ENCODE results near the gene RNASEH2C. TPM values are rescaled to one million over a fixed set of nuclear protein-coding genes. Genes with fewer than 3 reads are reported as not detected.
"Not testable (repeated sequence)": the region's sequence is repeated elsewhere in the genome, so short reads cannot be mapped to it uniquely, and the experiment has no call there.

Gene RNASEH2C
- total RNA-seq, 1 donor from 2014 or later, result 54.2 TPM

GRCh38 chr11:65685981-65686380, 34.6 kb downstream of the RNASEH2C start:
- Mint-ChIP-seq H3K36me3 (ENCODE audit: unreplicated experiment) (no peaks in the 10 kb centered on the region), H3K27me3 (ENCODE audit: unreplicated experiment) (peaks cover 25% of the 10 kb centered on the region), H3K4me3 (ENCODE audit: unreplicated experiment) (no peak overlapping the region), H3K9me3 (ENCODE audit: unreplicated experiment) (no peaks in the 10 kb centered on the region), H3K27ac (ENCODE audit: unreplicated experiment) (no peak overlapping the region), H3K4me1 (ENCODE audit: unreplicated experiment) (no peaks in the 10 kb centered on the region)
- no peak for TF ChIP-seq CTCF (IDR thresholded peaks at IDR 0.05)
- DNase-seq (ENCODE audit: extremely low spot score, unreplicated experiment), result no peak

- H3K27ac Mint-ChIP-seq (ENCODE audit: unreplicated experiment); H3K36me3 Mint-ChIP-seq (ENCODE audit: unreplicated experiment); H3K9me3 Mint-ChIP-seq (ENCODE audit: unreplicated experiment); H3K4me1 Mint-ChIP-seq (ENCODE audit: unreplicated experiment); H3K4me3 Mint-ChIP-seq (ENCODE audit: unreplicated experiment); DNase-seq (ENCODE audit: extremely low spot score, unreplicated experiment): not testable (repeated sequence)
- H3K27me3 Mint-ChIP-seq (ENCODE audit: unreplicated experiment), result peaks cover 25% of the 10 kb centered on the region
Measured at GRCh38 chr11:65683480-65683879, 37.1 kb downstream of the RNASEH2C start.

DNA sequence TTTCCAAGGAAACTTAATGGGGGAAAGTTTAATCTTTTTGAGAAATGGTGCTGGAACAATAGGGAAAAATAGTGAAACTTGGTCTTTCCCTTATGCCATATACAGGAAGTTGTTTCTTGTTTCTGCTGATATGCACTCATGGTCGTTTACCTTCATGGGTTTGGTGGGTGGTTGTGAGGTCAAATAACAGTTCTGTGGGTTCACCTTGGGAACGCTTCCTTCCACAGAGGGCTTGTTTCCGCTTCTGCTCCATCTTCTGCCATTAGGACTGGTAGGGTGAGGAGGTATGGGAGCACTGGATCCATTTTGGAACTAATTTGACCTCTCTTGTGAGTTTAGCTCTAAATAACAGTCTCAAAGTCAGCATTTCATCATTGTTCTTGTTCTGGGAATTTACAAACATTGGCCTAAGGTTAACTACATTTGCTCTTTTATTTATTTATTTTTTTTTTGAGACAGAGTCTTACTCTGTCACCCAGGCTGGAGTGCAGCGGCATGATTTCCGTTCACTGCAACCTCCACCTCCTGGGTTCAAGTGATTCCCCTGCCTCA, 40.3 kb downstream of the RNASEH2C start:
- Mint-ChIP-seq H3K27me3 (ENCODE audit: unreplicated experiment) (peaks cover 19% of the 10 kb centered on the region), H3K4me3 (ENCODE audit: unreplicated experiment) (no peak overlapping the region), H3K4me1 (ENCODE audit: unreplicated experiment) (no peaks in the 10 kb centered on the region), H3K36me3 (ENCODE audit: unreplicated experiment) (no peaks in the 10 kb centered on the region), H3K9me3 (ENCODE audit: unreplicated experiment) (no peaks in the 10 kb centered on the region), H3K27ac (ENCODE audit: unreplicated experiment) (no peak overlapping the region)
- DNase-seq (ENCODE audit: extremely low spot score, unreplicated experiment), result no peak
- no peak for TF ChIP-seq CTCF (IDR thresholded peaks at IDR 0.05)

GRCh38 chr11:65672982-65673381, 47.6 kb downstream of the RNASEH2C start:
- DNase-seq (ENCODE audit: extremely low spot score, unreplicated experiment), result no peak
- H3K4me1 Mint-ChIP-seq (ENCODE audit: unreplicated experiment), result no peaks in the 10 kb centered on the region
- H3K4me3 Mint-ChIP-seq (ENCODE audit: unreplicated experiment), result no peak overlapping the region
- no peak for TF ChIP-seq CTCF (IDR thresholded peaks at IDR 0.05)
- no peak overlapping the region for H3K27ac Mint-ChIP-seq (ENCODE audit: unreplicated experiment)
- no peaks in the 10 kb centered on the region for H3K36me3 Mint-ChIP-seq (ENCODE audit: unreplicated experiment)
- peaks cover 3% of the 10 kb centered on the region for H3K27me3 Mint-ChIP-seq (ENCODE audit: unreplicated experiment)
- H3K9me3 Mint-ChIP-seq (ENCODE audit: unreplicated experiment), result no peaks in the 10 kb centered on the region

- no peak for DNase-seq (ENCODE audit: extremely low spot score, unreplicated experiment)
- Mint-ChIP-seq H3K9me3 (ENCODE audit: unreplicated experiment) (no peaks in the 10 kb centered on the region), H3K27ac (ENCODE audit: unreplicated experiment) (no peak overlapping the region), H3K4me1 (ENCODE audit: unreplicated experiment) (no peaks in the 10 kb centered on the region), H3K36me3 (ENCODE audit: unreplicated experiment) (no peaks in the 10 kb centered on the region), H3K4me3 (ENCODE audit: unreplicated experiment) (no peak overlapping the region), H3K27me3 (ENCODE audit: unreplicated experiment) (peaks cover 3% of the 10 kb centered on the region)
- TF ChIP-seq CTCF (IDR thresholded peaks at IDR 0.05), result no peak
Measured at GRCh38 chr11:65672180-65672860, 48.3 kb downstream of the RNASEH2C start.

Other genes starting within 250 kb of the RNASEH2C start
- 11,843 and 16,538 TPM in 2 replicates for gene MALAT1, start 221.8 kb downstream of the RNASEH2C start, total RNA-seq
- gene SCYL1, start 195.7 kb downstream of the RNASEH2C start, total RNA-seq, result 103 and 104 TPM in 2 replicates
- 219 and 256 TPM in 2 replicates for gene LTBP3, start 162.4 kb downstream of the RNASEH2C start, total RNA-seq
- gene ZNRD2, start 150.3 kb downstream of the RNASEH2C start, total RNA-seq, result 31.3 and 32.7 TPM in 2 replicates
- 84.2 and 92.1 TPM in 2 replicates for gene FAM89B, start 148.3 kb downstream of the RNASEH2C start, total RNA-seq
- gene EHBP1L1, start 144.7 kb downstream of the RNASEH2C start, total RNA-seq, result 39.7 and 42.6 TPM in 2 replicates
- gene KCNK7, start 125.0 kb downstream of the RNASEH2C start, total RNA-seq, result not detected in 2 replicates
- gene MAP3K11, start 106.6 kb downstream of the RNASEH2C start, total RNA-seq, result 43.5 and 44.7 TPM in 2 replicates
- 47.7 and 49.8 TPM in 2 replicates for gene PCNX3, start 105.0 kb downstream of the RNASEH2C start, total RNA-seq
- 31.2 and 34.7 TPM in 2 replicates for gene SIPA1, start 82.7 kb downstream of the RNASEH2C start, total RNA-seq
- 77.4 and 79.7 TPM in 2 replicates for gene RELA, start 57.9 kb downstream of the RNASEH2C start, total RNA-seq
- gene KAT5, start 8.5 kb downstream of the RNASEH2C start, total RNA-seq, result 60.4 and 66.5 TPM in 2 replicates
- 19.0 and 21.0 TPM in 2 replicates for gene AP5B1, start 60.2 kb upstream of the RNASEH2C start, total RNA-seq
- not detected in 2 replicates for gene OVOL1, start 66.3 kb upstream of the RNASEH2C start, total RNA-seq
- gene SNX32, start 113.2 kb upstream of the RNASEH2C start, total RNA-seq, result 4.0 and 4.1 TPM in 2 replicates
- 939 and 946 TPM in 2 replicates for gene CFL1, start 137.4 kb upstream of the RNASEH2C start, total RNA-seq
- gene MUS81, start 139.6 kb upstream of the RNASEH2C start, total RNA-seq, result 63.7 and 68.5 TPM in 2 replicates
- 130 and 131 TPM in 2 replicates for gene EFEMP2, start 152.0 kb upstream of the RNASEH2C start, total RNA-seq
- not detected in 2 replicates for gene CTSW, start 159.0 kb upstream of the RNASEH2C start, total RNA-seq
- gene FIBP, start 167.7 kb upstream of the RNASEH2C start, total RNA-seq, result 92.4 and 92.8 TPM in 2 replicates
- gene CCDC85B, start 169.9 kb upstream of the RNASEH2C start, total RNA-seq, result 35.2 and 39.0 TPM in 2 replicates
- 37.2 and 38.0 TPM in 2 replicates for gene FOSL1, start 179.6 kb upstream of the RNASEH2C start, total RNA-seq
- gene C11orf68, start 198.3 kb upstream of the RNASEH2C start, total RNA-seq, result 81.2 and 83.5 TPM in 2 replicates
- 106 and 107 TPM in 2 replicates for gene DRAP1, start 198.6 kb upstream of the RNASEH2C start, total RNA-seq
- not detected in 2 replicates for gene TSGA10IP, start 224.7 kb upstream of the RNASEH2C start, total RNA-seq
- gene SART1, start 240.9 kb upstream of the RNASEH2C start, total RNA-seq, result 45.5 and 55.9 TPM in 2 replicates